Effector memory CD4-positive, alpha-beta T cell (primary cell): ENCODE results near the gene POU2F1.

Experiments used
- DNase-seq, 3 donors: peaks; one replicate each; pipeline ENCODE4 v3.0.0-alpha.2; 2020
- H3K27ac ChIP-seq: 2 replicates; pipeline ENCODE4 v1.7.0; 2013; ENCODE audit warnings: mild to moderate bottlenecking, low read length, moderate library complexity; ENCODE audit not compliant: insufficient read depth, poor library complexity, severe bottlenecking
- H3K27me3 ChIP-seq: replicated peaks from 2 replicates; pipeline ENCODE4 v1.7.0; 2013; ENCODE audit warnings: mild to moderate bottlenecking, low read length; ENCODE audit not compliant: insufficient read depth, control insufficient read depth, poor library complexity, severe bottlenecking
- H3K36me3 ChIP-seq: 2 replicates; pipeline ENCODE4 v1.7.0; 2013; ENCODE audit warnings: mild to moderate bottlenecking, low read length, moderate library complexity; ENCODE audit not compliant: control insufficient read depth, insufficient read depth
- H3K4me1 ChIP-seq: 2 replicates; pipeline ENCODE4 v1.7.0; 2013; ENCODE audit warnings: low read length, mild to moderate bottlenecking; ENCODE audit not compliant: control insufficient read depth, insufficient read depth, poor library complexity, severe bottlenecking
- H3K4me3 ChIP-seq: 2 replicates; pipeline ENCODE4 v1.7.0; 2013; ENCODE audit warnings: low read length, low read depth, mild to moderate bottlenecking; ENCODE audit not compliant: insufficient read depth, poor library complexity, severe bottlenecking
- H3K9me3 ChIP-seq: 2 replicates; pipeline ENCODE4 v1.7.0; 2013; ENCODE audit warnings: mild to moderate bottlenecking, low read length, moderate library complexity; ENCODE audit not compliant: control insufficient read depth

POU2F1 gene

DNA sequence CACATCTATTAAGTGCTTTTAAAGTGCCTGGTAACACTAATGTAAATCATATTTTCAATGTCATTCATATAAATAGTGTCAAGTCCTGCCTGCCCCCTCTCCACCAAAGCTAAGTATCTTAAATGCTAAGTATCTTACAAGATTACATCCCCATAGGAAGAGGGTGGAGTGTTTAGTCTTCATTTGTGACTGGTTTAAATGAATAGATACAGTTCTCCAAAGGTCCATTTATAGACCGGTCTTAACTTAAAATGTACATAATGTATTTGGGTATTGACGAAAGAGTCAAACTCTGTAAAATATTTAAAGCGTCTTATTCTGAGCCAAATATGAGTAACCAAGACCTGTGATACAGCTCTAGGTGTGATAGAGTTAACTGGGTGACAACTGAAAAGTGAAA lies 60.2 kb downstream of the POU2F1 start:
- Histone ChIP-seq H3K9me3 (no peaks in the 10 kb centered on the region), H3K4me3 (no peak overlapping the region), H3K36me3 (no peaks in the 10 kb centered on the region), H3K4me1 (no peaks in the 10 kb centered on the region), H3K27ac (no peak overlapping the region), H3K27me3 (no peaks in the 10 kb centered on the region)
- DNase-seq: no peak

- no peak for DNase-seq
- H3K4me1 ChIP-seq: no peaks in the 10 kb centered on the region
- no peak overlapping the region for H3K4me3 ChIP-seq
- no peak overlapping the region for H3K27ac ChIP-seq
- H3K36me3 ChIP-seq: no peaks in the 10 kb centered on the region
- no peaks in the 10 kb centered on the region for H3K27me3 ChIP-seq
- no peaks in the 10 kb centered on the region for H3K9me3 ChIP-seq
These were observed 67.8 kb downstream of the POU2F1 start for GRCh38 chr1:167288390-167289074.

DNA sequence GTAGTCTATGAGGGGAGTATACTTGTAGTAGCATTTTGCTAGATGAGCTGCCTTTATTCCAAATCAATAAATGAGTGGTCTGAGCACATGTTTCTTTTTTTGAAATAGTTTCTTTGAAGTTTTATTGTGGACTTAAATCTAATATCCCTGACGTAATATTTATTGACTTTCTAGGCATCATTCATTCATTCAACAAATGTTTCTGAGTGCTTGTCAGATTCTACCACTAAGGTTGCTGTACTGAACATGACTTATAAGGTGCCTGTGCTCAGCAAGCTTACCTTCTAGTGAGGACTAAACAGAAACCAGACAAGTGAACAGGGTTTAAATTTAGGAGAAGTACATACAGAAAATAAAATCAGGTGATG lies 68.4 kb downstream of the POU2F1 start:
- no peaks in the 10 kb centered on the region for H3K36me3 ChIP-seq
- no peaks in the 10 kb centered on the region for H3K27me3 ChIP-seq
- H3K4me3 ChIP-seq: no peak overlapping the region
- DNase-seq: no peak
- no peak overlapping the region for H3K27ac ChIP-seq
- H3K9me3 ChIP-seq: no peaks in the 10 kb centered on the region
- H3K4me1 ChIP-seq: no peaks in the 10 kb centered on the region

- Histone ChIP-seq H3K9me3 (no peaks in the 10 kb centered on the region), H3K27ac (no peak overlapping the region), H3K4me3 (no peak overlapping the region), H3K27me3 (no peaks in the 10 kb centered on the region), H3K36me3 (no peaks in the 10 kb centered on the region), H3K4me1 (no peaks in the 10 kb centered on the region)
- no peak for DNase-seq
These were observed 69.3 kb downstream of the POU2F1 start for GRCh38 chr1:167289966-167290365.

DNA sequence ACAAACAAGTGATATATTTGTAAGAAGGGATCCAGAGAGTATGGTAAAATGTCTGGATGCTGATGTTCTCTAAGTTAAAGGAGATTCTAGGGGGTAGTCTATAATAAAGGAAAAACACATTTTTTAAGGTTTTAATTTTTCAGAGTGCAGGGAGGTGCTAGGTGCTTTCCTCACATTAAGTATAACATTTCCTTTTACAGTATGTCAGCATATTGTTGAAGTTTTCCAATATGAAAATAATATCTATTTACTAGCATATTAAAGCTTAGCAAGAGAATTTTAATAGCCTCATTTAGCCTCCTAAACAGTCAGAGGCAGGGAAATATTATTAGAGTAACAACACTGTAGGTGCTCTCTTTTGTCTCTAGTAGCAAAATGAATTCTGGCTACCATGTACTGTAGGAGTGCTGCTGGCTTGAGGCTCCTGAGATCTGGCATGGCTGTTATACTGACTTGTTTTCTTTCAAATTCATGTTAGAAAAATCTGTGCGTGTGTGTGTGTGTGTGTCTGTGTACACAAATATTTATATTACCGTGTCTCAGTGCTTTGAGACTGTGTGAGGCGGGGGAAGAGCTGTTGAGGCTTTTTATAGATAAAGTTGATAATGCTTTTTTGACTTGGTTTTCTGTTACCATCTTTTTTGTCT lies 71.0 kb downstream of the POU2F1 start:
- no peaks in the 10 kb centered on the region for H3K9me3 ChIP-seq

DNA sequence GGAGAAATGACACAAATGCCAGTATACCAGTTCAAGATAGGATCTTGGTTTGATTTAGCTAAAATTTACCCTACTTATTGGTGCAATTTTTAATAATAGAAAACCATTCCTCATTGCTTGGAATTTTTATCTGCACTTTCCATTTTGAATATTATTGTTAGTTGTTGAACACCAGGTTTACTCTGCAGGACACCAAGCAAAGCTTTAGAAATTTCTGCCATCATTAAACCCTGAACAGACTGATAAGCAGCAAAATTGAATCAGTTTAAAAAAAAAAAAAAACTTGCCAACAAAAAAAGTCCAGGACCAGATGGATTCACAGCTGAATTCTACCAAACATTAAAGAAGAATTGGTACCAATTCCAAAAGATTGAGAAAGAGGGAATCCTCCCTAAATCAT lies 71.5 kb downstream of the POU2F1 start:
- no peak for DNase-seq
- Histone ChIP-seq H3K36me3 (no peaks in the 10 kb centered on the region), H3K4me1 (no peaks in the 10 kb centered on the region), H3K27me3 (no peaks in the 10 kb centered on the region), H3K27ac (no peak overlapping the region), H3K4me3 (no peak overlapping the region), H3K9me3 (no peaks in the 10 kb centered on the region)

More for the DNA sequence above, 71.0 kb downstream of the POU2F1 start:
- Histone ChIP-seq H3K4me1 (no peaks in the 10 kb centered on the region), H3K36me3 (no peaks in the 10 kb centered on the region), H3K27me3 (no peaks in the 10 kb centered on the region), H3K27ac (no peak overlapping the region), H3K4me3 (no peak overlapping the region)
- no peak for DNase-seq

- no peaks in the 10 kb centered on the region for H3K4me1 ChIP-seq
- no peaks in the 10 kb centered on the region for H3K27me3 ChIP-seq
- H3K9me3 ChIP-seq: no peaks in the 10 kb centered on the region
- no peak for DNase-seq
- no peaks in the 10 kb centered on the region for H3K36me3 ChIP-seq
- H3K27ac ChIP-seq: no peak overlapping the region
- H3K4me3 ChIP-seq: no peak overlapping the region
These were observed 72.4 kb downstream of the POU2F1 start for GRCh38 chr1:167293057-167293456.

DNA sequence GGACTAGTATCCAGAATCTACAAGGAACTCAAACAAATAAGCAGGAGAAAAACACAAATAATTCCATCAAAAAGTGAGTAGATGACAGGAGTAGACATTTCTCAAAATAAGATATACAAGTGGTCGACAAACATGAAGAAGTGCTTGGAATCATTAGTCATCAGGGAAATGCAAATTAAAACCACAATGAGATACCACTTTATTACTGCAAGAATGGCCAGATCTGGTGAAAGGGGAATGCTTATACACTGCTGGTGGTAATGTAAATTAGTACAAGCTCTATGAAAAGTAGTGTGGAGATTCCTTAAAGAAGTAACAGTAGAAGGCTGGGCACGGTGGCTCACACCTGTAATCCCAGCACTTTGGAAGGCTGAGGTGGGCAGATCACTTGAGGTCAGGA lies 73.8 kb downstream of the POU2F1 start:
- DNase-seq: no peak

GRCh38 chr1:167297222-167298214 lies 76.8 kb downstream of the POU2F1 start:
- no peaks in the 10 kb centered on the region for H3K27me3 ChIP-seq
- no peak overlapping the region for H3K27ac ChIP-seq
- DNase-seq: no peak
- no peaks in the 10 kb centered on the region for H3K9me3 ChIP-seq
- H3K36me3 ChIP-seq: no peaks in the 10 kb centered on the region
- no peaks in the 10 kb centered on the region for H3K4me1 ChIP-seq
- no peak overlapping the region for H3K4me3 ChIP-seq

More for the DNA sequence above, 73.8 kb downstream of the POU2F1 start:
- H3K27me3 ChIP-seq: no peaks in the 10 kb centered on the region
- H3K27ac ChIP-seq: no peak overlapping the region
- H3K36me3 ChIP-seq: no peaks in the 10 kb centered on the region
- no peaks in the 10 kb centered on the region for H3K9me3 ChIP-seq
- H3K4me3 ChIP-seq: no peak overlapping the region
- no peaks in the 10 kb centered on the region for H3K4me1 ChIP-seq

DNA sequence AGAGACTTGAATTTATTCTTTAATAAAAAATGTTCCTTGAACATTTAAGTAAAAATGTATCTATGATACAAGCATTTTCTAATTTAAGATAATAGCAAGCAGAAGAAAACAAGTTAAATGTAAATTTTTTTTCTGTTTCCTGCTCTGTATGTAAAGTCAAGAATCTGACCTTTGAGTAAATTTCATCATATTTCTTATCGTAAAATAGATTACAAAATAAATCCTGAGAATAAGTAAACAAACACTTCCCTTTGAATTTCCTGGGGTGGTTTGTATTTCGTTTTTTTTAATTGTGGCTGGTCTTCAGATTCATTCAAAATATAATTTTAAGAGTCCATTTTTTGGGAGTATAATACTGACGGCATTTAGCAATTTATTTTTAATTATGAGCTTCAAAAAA lies 77.6 kb downstream of the POU2F1 start:
- Histone ChIP-seq H3K27ac (no peak overlapping the region), H3K27me3 (no peaks in the 10 kb centered on the region), H3K4me1 (no peaks in the 10 kb centered on the region), H3K9me3 (no peaks in the 10 kb centered on the region), H3K36me3 (no peaks in the 10 kb centered on the region), H3K4me3 (no peak overlapping the region)
- DNase-seq: no peak
